K562 (cell line): ENCODE measurements around the gene KMT2C. TPM values are rescaled to one million over a fixed set of nuclear protein-coding genes. Genes with fewer than 3 reads are reported as not detected.

Experiments used
- ATF3 ChIP-seq, 2 experiments: fragments of 450-650 bp in 1 of 2; sonication (generic) in 1 of 2; formaldehyde crosslinking in 1 of 2; IDR thresholded peaks in 1 of 2; conservative IDR thresholded peaks in 1 of 2; 2 replicates each; pipeline versions ENCODE4 v1.6.1 to v1.8.1; 2016 to 2023; ENCODE audit warnings: mild to moderate bottlenecking in 2 of 2, moderate library complexity in 2 of 2, inconsistent platforms in 1 of 2, missing genetic modification reagents in 1 of 2
- CEBPB ChIP-seq: fragments of 450-650 bp; IDR thresholded peaks from 2 replicates; pipeline ENCODE4 v1.6.1; 2016; ENCODE audit warnings: missing genetic modification characterization, missing compliant biosample characterization
- CEBPG ChIP-seq, 3 experiments: fragments of 200-800 bp in 1 of 3; sonication (Bioruptor generic) in 1 of 3; sonication (generic) in 1 of 3; formaldehyde crosslinking in 1 of 3; IDR thresholded peaks in 2 of 3; conservative IDR thresholded peaks in 1 of 3; 2 replicates each; pipeline versions ENCODE4 v1.6.1 to v1.8.0; 2016 to 2022; ENCODE audit warnings: missing compliant biosample characterization in 2 of 3, missing genetic modification characterization in 2 of 3, mild to moderate bottlenecking in 1 of 3, missing genetic modification reagents in 1 of 3
- MED1 ChIP-seq: sonication (generic); formaldehyde crosslinking; IDR thresholded peaks from 2 replicates; pipeline ENCODE4 v1.8.1; 2023; ENCODE audit warnings: missing genetic modification reagents, borderline replicate concordance
- TAF9B ChIP-seq: fragments of 450-650 bp; IDR thresholded peaks from 2 replicates; pipeline ENCODE4 v1.6.1; 2018; ENCODE audit warnings: mild to moderate bottlenecking; ENCODE audit not compliant: partially characterized antibody
- ZNF318 ChIP-seq, 2 experiments: fragments of 450-650 bp; IDR thresholded peaks; 2 replicates each; pipeline ENCODE4 v1.6.1; 2016; ENCODE audit warnings: mild to moderate bottlenecking in 2 of 2, borderline replicate concordance in 1 of 2, low read depth in 1 of 2, moderate library complexity in 1 of 2
- polyA plus RNA-seq, 8 experiments: library from polyadenylated mRNA; depleted of rRNA in 4 of 8; stranded (reverse) in 5 of 8; unstranded in 3 of 8; fragments of >200 nt; fragmentation: Nextera tagmentation in 2 of 8; fragmentation: Illumina TruSeq in 1 of 8; extraction: Ambion mirVana in 2 of 8; extraction: Trizol in 1 of 8; gene quantifications; 2 replicates each; pipeline versions ENCODE4 v1.2.1 to v1.2.3, GENCODE V29; 2011 to 2014; ENCODE audit warnings: inconsistent platforms in 1 of 8, missing spikeins in 1 of 8
- total RNA-seq, 7 experiments: library from RNA; depleted of rRNA in 6 of 7; stranded (reverse); fragments of >200 nt in 6 of 7; fragmentation: Illumina TruSeq in 2 of 7; extraction: Trizol in 2 of 7; gene quantifications; 2 replicates each; pipeline versions ENCODE4 v1.2.1 to v1.2.3, GENCODE V29; 2011 to 2021; ENCODE audit warnings: low replicate concordance in 1 of 7

Gene KMT2C
- total and polyA plus RNA-seq, 9 of the 15 experiments (the other 6 are each of a cell fraction or from before 2014, with no cell fraction given), result 4.9 to 67.8 (median 27.1) TPM

GRCh38 chr7:152370297-152370696 lies 65.5 kb downstream of the KMT2C start (continued):
- 0 out of 4 replicates have a peak, but pooled peaks of 1 of the 2 experiments have one; percentile 73 for TF ChIP-seq ZNF318 (IDR thresholded peaks at IDR 0.05; ENCODE audit: borderline replicate concordance in 1 of 2, low read depth in 1 of 2)
- 0 out of 2 replicates have a peak, but pooled peaks have one; percentile 36 for TF ChIP-seq CEBPB
- peak; percentile 17 for TF ChIP-seq TAF9B
- peak; percentile 85 for TF ChIP-seq ATF3 (IDR thresholded peaks at IDR 0.05)
- no peak for TF ChIP-seq ATF3 (CRISPR knock-in tag; conservative IDR thresholded peaks at IDR 0.05)
- TF ChIP-seq CEBPG (CRISPR knock-in tag; IDR thresholded peaks at IDR 0.05), result no peak
- peak; percentile 11 to 81; a peak in 2 of 4 replicates for TF ChIP-seq CEBPG (tag; conservative IDR thresholded peaks at IDR 0.05 in 1 of 2, IDR thresholded peaks at IDR 0.05 in 1 of 2)
- no peak for TF ChIP-seq MED1 (CRISPR knock-in tag)
